Mucosa of descending colon (tissue), 3 donors: ENCODE results near the gene POLR3B. TPM values are rescaled to one million over a fixed set of nuclear protein-coding genes. Genes with fewer than 3 reads are reported as not detected.

Experiments
- ATAC-seq: fragments of 200-7000 bp; cut with Tn5 transposase; one replicate; pipeline ENCODE4 v1.9.1; 2020; ENCODE audit warnings: mild to moderate bottlenecking, moderate library complexity
- DNase-seq, 3 donors: peaks; one replicate each; pipeline ENCODE4 v3.0.0-alpha.2; 2020
- H3K36me3 ChIP-seq: fragments of 200-600 bp; one replicate; pipeline ENCODE4 v1.8.0; 2021; ENCODE audit warnings: low read depth, mild to moderate bottlenecking
- H3K4me1 ChIP-seq: fragments of 200-600 bp; one replicate; pipeline ENCODE4 v1.8.0; 2021; ENCODE audit warnings: low read depth, mild to moderate bottlenecking
- H3K4me3 ChIP-seq: fragments of 200-600 bp; one replicate; pipeline ENCODE4 v1.8.0; 2021; ENCODE audit warnings: mild to moderate bottlenecking
- H3K9me3 ChIP-seq: fragments of 200-600 bp; one replicate; pipeline ENCODE4 v1.8.0; 2021; ENCODE audit warnings: mild to moderate bottlenecking
- CTCF ChIP-seq: fragments of 200-600 bp; IDR thresholded peaks from one replicate; pipeline ENCODE4 v1.8.0; 2022; ENCODE audit warnings: antibody characterized with exemption, mild to moderate bottlenecking
- intact Hi-C, 2 donors: fragments of 100-400 bp; cut with DNase I in 1 of 2; cut with micrococcal nuclease in 1 of 2; formaldehyde crosslinking; loops; one replicate each; pipeline versions ENCODE4 v1.11.0 to v1.11.1; 2022; cut with DNase I, micrococcal nuclease
- long read RNA-seq, 2 donors: library from polyadenylated mRNA; unstranded; transcript quantifications; one replicate each; pipeline ENCODE4 v2.0.0, GENCODE V29; 2019 to 2021
- total RNA-seq, 3 donors: library from RNA; stranded (reverse); fragmentation: NEBNext Ultra II Directional in 2 of 3; extraction: Animal tissue kit (Norgen Biotek cat#: 25700) in 2 of 3; gene quantifications; one replicate each; pipeline versions ENCODE4 v1.2.1 to v1.2.4, GENCODE V29; 2021 to 2023
- donor health status: DM: no; HTN: no; CAD: no; lungs with moderate emphysema.
- donor health status: DM: no; HTN: no; CAD: no.
- donor health status: DM: no; HTN: yes; CAD: no.

POLR3B gene
- 1 to 10 TPM; 6.6 to 8.7 (median 8.5) TPM for total RNA-seq
- long read RNA-seq, donor 1, full-length matches to known transcripts, result 4 of 6 reads
- long read RNA-seq, donor 1, partial matches to known transcripts, result 1 of 6 reads
- long read RNA-seq, donor 1, other reads (novel, unspliced or antisense), result 1 of 6 reads
- long read RNA-seq, donor 2, full-length matches to known transcripts, result 2 of 3 reads
- long read RNA-seq, donor 2, partial matches to known transcripts, result 0 of 3 reads
- long read RNA-seq, donor 2, other reads (novel, unspliced or antisense), result 1 of 3 reads

DNA sequence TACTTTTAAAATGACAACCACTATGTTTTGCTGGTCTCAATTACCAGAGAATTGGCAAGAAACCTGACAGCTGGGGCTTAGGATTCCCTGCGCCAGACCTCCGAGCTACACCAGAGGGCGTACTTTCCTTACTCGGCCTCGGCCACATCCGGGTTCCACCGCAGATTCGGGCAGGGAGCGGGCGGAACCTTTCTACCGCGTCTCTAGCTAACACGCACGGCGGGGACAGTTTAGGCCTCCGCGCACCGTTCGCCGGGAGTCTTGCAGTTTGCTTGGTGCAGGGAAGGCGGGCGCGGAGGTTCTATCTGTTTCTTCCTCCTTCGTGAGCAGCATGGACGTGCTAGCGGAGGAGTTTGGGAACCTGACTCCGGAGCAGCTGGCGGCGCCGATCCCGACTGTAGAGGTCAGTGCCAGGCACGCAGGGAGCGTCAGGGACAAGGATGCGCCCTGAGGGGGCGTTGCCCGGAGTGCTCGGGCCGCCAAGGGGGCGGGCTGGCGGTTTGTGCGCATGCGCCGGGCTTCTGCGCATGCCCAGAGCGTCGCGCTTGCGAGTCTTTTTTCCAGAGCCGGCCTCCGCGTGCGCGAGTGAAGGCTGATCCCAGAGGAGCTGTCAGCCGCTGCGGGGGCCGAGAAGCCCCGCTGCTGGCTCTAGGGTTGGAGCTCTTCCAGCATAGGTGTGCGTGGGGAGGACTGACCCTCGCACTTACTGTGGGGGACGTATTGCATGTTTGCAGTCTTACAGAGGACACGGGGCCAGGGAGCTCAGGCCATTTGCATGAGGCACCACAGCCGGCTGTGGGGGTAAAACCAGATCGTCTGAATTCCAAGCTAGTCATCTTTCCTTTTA, at the start of gene POLR3B:
POLR3B (plus strand) TSS at position 200 of the 847 bp plus-strand sequence; CDS start at position 332, 132 bp downstream.
- DNase-seq, result peak; percentile 96 to 97 (median 97)
- intact Hi-C loops, result no loop called here
- no peaks in the 10 kb centered on the region for H3K36me3 ChIP-seq

GRCh38 chr12:106308121-106308520, 49.4 kb upstream of the POLR3B start:
- no peaks in the 10 kb centered on the region for H3K36me3 ChIP-seq
- H3K9me3 ChIP-seq, result no peaks in the 10 kb centered on the region
- H3K4me3 ChIP-seq, result no peak overlapping the region
- H3K4me1 ChIP-seq, result peaks cover 15% of the 10 kb centered on the region
- ATAC-seq (no peak), DNase-seq (no peak)
- intact Hi-C loops, result no loop called here
- TF ChIP-seq CTCF, result no peak

More for the DNA sequence above, at the start of gene POLR3B:
- peak; percentile 89 for TF ChIP-seq CTCF
- Histone ChIP-seq H3K4me1 (peaks cover 17% of the 10 kb centered on the region), H3K9me3 (no peaks in the 10 kb centered on the region), H3K4me3 (peak within 1 kb of the TSS; percentile 54)
- ATAC-seq, result peak; percentile 97

- Histone ChIP-seq H3K4me1 (peaks cover 15% of the 10 kb centered on the region), H3K4me3 (no peak overlapping the region), H3K36me3 (no peaks in the 10 kb centered on the region), H3K9me3 (no peaks in the 10 kb centered on the region)
- no peak for ATAC-seq
- TF ChIP-seq CTCF, result no peak
- DNase-seq, result no peak
- intact Hi-C loops, result no loop called here
These were observed 48.9 kb upstream of the POLR3B start for GRCh38 chr12:106308611-106309010.

DNA sequence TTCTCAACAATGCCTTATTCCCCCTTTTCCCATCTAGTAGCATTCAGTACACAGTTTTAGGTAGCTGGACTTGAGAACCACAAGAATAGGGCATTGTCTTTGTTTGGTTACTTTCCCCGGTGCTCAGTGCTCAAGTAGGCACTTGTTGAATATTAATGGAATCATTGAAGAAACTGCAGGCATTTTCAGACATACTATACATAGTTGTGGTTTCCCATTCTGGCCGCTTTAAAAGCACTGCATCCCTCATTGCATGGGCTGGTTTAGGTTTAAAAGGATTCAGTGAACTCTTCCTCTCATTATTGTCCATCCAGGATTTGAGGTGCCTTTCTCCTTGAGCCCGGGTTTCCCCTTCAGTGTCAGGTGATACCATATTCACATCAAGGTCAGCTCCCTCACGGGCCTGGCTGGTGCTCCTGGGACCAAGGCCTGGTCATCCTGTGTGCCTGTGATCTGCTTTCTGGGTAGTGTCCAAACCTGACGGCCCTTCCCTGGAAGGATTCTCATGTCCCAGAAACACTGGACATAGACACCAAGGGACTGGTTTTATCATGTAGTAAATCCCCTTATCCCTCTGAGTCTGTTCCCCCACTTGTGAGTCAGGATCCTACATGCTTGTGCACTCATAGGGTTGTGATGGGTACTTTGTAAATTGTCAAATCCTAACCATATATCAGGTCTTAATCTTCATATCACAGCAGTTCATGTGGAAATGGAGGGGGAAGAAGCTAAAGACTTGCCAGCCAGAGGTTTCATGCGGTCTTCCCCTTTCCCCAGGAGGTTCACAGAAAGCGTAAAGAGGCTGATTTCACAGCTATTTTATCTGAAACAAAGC, 47.7 kb upstream of the POLR3B start:
- no peak for ATAC-seq
- no peak for DNase-seq
- Histone ChIP-seq H3K4me3 (no peak overlapping the region), H3K36me3 (no peaks in the 10 kb centered on the region), H3K4me1 (peaks cover 15% of the 10 kb centered on the region), H3K9me3 (no peaks in the 10 kb centered on the region)
- intact Hi-C loops, result no loop called here
- TF ChIP-seq CTCF, result no peak

- Histone ChIP-seq H3K9me3 (no peaks in the 10 kb centered on the region), H3K4me3 (no peak overlapping the region), H3K4me1 (peaks cover 15% of the 10 kb centered on the region), H3K36me3 (no peaks in the 10 kb centered on the region)
- intact Hi-C loops, result no loop called here
- peak; percentile 79 for ATAC-seq
- no peak for TF ChIP-seq CTCF
- DNase-seq, result no peak
These were observed 46.9 kb upstream of the POLR3B start for GRCh38 chr12:106310687-106311086.
